Frontal cortex (tissue), 1 donor: ENCODE results near the gene GIMAP1. TPM values are rescaled to one million over a fixed set of nuclear protein-coding genes. Genes with fewer than 3 reads are reported as not detected.

ENCODE experiments used
- total RNA-seq: library from RNA; depleted of rRNA; stranded (reverse); fragments of >200 nt; gene quantifications from one replicate; pipeline ENCODE4 v1.2.3, GENCODE V29; 2014

GIMAP1 gene
- total RNA-seq, 1 donor from 2014 or later, result 0.82 TPM

Other genes with a start within 250 kb of the GIMAP1 start
- 2.4 TPM for gene GIMAP7, start 201.7 kb upstream of the GIMAP1 start, total RNA-seq
- 9.0 TPM for gene GIMAP4, start 149.2 kb upstream of the GIMAP1 start, total RNA-seq
- 6.9 TPM for gene GIMAP6, start 84.2 kb upstream of the GIMAP1 start, total RNA-seq
- gene GIMAP2, start 30.9 kb upstream of the GIMAP1 start, total RNA-seq, result 3.7 TPM
- 3.7 TPM for gene GIMAP5, start 20.8 kb downstream of the GIMAP1 start, total RNA-seq
- gene TMEM176B, start 83.8 kb downstream of the GIMAP1 start, total RNA-seq, result 2.4 TPM
- 1.2 TPM for gene TMEM176A, start 84.2 kb downstream of the GIMAP1 start, total RNA-seq
- not detected for gene AOC1, start 135.9 kb downstream of the GIMAP1 start, total RNA-seq